Right renal cortex interstitium (tissue), 3 donors: Measurements from ENCODE around the gene RNU6-1. TPM values are rescaled to one million over a fixed set of nuclear protein-coding genes. Genes with fewer than 3 reads are reported as not detected.

Source experiments
- DNase-seq, 3 donors: peaks; one replicate each; pipeline ENCODE4 v3.0.0-alpha.2; 2013; ENCODE audit warnings: low read depth in 3 of 3, low spot score in 2 of 3
- polyA plus RNA-seq, 3 donors: library from polyadenylated mRNA; unstranded; fragments of 120-200 nt; gene quantifications; one replicate each; pipeline ENCODE4 v1.2.1, GENCODE V29; 2013; ENCODE audit not compliant: insufficient read length in 3 of 3

Gene RNU6-1
- polyA plus RNA-seq, 3 donors: not detected

DNA sequence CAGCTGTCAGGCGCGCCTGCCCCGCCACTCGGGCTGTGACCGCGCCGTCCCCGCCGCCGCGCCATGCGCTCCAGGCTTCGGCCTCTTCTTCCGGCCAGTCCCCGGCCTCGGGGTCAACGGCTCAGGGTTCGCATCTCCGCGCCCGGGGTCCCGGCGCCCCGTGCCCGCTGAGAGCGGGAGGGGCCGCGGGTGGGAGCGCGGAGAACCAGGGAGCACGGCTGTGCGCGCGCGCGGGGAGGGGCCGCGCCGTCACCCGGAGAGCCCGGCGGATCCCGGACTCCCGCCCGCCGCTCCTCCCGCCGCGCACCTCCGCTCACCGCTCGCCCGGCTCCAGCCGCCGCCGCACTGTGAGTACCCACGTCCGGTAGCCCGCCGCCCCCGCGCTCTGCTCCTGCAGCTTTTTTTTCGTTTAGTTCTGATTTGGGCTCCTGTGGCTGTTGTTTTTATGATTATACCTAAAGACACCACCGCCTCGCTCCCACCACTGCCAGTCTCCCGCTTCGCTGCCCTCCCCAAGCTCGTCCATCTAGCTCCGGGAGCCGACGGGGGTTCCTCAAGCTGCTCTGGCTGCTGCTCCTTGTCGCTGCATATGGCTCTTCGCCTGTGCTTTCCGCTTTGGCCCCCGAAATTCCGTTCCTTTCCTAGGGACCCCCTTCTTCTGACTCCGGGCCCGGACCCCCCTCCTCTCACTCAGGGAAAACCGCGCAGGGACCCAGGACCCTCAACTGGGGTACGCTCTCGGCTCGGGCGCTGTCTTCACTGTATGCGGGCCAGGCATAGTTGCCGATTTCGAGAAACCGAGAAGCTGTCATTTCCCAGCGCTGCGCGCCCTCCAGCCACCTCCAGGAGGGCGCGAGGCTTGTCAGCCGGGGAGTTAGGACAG, 16.3 kb downstream of the RNU6-1 start:
- no peak for DNase-seq

DNA sequence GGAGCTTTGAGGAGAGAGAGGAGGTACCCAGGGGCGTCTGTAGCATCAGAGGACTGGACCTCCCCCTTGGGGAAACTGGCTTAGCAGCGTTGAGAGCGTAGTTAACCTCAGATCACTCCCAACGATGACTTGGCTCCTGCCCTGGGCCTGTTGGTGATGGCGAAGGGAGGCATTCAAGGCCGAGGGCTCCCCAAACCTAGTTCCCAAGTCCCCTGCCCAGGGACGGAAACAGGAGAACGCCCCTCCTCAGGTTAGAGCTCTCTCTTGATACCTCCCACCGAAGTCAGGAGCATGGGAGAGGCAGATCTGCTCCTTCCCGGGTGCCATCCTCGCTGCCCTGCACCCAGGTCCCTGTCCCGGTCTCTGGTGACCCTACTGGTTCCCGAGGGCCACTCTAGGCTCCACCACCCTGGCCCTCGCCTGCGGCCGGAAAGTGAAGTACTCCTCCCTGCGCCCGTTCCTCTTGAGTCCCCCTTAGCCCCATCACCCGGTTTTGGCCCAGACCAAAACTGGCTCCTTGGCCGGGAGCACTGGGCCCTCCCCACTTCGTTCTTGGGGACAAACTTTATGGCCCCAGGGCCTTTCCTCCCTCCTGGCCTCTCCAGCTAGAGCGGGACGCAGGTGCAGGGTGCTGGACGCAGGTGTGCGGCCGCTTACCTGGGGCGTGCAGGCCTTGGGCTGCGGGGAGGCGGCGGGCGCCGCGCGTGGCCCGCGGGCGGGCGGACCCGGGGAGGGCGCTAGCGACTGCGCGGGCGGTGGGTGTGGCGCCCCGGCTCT, 17.1 kb downstream of the RNU6-1 start:
- no peak for DNase-seq

GRCh38 chr15:67821784-67822440, 17.9 kb downstream of the RNU6-1 start:
- no peak for DNase-seq

- DNase-seq: no peak
These were observed 18.7 kb downstream of the RNU6-1 start for GRCh38 chr15:67820992-67821783.

DNA sequence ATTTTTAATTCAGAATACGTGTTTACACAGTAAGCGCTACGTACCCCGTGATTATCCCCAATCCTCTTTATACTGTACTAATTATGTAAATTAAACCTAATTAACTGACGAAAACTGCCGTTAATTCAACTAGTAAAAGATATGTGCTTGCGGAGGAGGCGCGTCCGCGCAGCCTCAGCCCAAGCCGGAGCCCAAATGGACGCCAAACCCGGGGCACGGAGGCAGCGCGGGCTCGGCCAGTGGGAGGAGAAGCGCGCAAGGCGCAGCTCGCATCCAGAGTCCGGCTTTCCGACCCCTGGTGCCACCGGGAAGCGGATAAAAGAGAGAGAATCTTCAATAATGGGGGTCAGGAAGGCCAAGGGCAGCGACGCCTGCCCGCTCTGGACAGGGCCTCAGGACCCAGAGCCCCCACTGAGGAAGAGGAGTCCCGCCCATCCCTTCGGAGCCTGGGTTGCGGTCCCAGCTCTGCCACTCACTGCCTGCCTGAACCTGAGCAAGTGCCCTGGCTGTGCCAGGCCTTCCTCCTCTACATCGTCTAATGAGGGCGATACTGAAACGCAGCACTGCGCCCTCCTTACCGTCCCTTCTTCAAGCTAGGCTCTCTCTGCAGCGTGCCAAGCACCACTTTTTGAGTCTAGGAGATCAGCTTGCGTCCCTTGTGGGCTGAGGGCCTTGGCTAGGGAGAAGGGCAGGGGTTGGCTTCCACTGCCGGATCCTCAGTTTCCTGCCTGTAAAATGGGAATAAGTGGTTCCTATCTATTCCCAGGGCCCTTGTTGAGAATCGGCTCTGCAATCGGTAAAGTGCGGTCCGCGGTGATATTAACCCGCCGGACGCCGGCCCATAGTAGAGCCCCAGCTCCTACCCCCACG, 19.5 kb downstream of the RNU6-1 start:
- DNase-seq: no peak

- no peak for DNase-seq
These were observed 20.2 kb downstream of the RNU6-1 start for GRCh38 chr15:67819636-67820035.

GRCh38 chr15:67818464-67818863, 21.4 kb downstream of the RNU6-1 start:
- DNase-seq: no peak

- DNase-seq: no peak
These were observed 23.2 kb downstream of the RNU6-1 start for GRCh38 chr15:67816668-67817067.

- DNase-seq: no peak
These were observed 24.7 kb downstream of the RNU6-1 start for GRCh38 chr15:67815036-67815592.

GRCh38 chr15:67813104-67813634, 26.7 kb downstream of the RNU6-1 start:
- DNase-seq: no peak

DNA sequence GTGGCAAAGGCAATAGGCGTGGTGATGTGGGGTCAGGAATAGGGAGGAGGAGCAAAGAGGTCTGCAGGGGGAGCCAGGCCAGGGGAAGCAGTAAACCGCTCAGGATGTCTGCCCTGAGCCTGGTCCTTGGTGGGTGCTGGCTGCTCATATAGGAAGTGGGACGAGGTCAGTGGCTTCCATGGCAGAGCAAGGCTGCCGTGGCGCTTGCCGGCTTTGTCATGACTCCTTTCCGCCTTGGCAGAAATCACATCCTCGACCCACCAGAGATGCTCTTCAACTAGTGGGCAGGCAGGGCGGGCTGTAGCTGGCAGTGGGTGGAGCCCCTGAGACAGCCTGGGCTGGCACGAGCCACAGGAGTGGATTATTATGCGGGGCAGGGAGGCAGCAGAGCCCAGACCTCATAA, 27.6 kb downstream of the RNU6-1 start:
- DNase-seq: no peak

GRCh38 chr15:67809866-67810265, 30.0 kb downstream of the RNU6-1 start:
- no peak for DNase-seq

- DNase-seq: no peak
These were observed 30.4 kb downstream of the RNU6-1 start for GRCh38 chr15:67809441-67809840.

DNA sequence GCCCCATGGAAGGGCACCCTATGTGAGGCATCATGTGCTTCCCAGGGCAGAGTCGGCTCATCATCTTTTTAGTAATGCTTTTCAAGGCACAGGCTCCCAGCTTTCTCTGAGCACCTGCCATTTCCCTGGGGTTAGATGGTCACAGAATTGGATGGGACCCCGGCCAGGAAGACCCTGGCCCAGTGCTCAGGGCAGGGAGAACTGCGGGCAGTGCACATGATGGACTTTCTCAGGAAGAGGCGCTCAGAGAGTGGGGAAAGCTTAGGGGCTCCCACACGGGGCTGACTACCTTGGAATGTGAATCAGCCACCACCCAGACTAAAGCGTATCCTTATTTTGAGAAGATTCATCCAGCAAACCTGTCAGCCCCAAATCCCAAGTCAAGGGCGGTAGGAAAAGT, 31.0 kb downstream of the RNU6-1 start:
- no peak for DNase-seq

DNA sequence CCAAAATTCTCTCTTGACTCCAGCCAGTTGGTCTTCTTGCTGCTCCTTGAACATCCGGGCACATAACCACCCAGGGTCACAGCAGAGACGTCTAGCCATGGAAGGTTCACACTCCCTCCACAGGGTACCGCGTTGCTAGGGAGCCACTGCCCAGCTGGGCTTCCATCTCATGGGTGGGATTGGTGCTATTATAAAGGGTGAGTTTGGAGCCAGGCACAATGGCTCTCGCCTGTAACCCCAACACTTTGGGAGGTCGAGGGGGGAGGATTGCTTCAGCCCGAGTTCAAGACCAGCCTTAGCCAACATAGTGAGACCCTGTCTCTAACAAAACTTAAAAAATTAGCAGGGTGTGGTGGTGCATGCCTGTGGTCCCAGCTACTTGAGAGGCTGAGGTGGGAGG, 32.0 kb downstream of the RNU6-1 start:
- DNase-seq: no peak

DNA sequence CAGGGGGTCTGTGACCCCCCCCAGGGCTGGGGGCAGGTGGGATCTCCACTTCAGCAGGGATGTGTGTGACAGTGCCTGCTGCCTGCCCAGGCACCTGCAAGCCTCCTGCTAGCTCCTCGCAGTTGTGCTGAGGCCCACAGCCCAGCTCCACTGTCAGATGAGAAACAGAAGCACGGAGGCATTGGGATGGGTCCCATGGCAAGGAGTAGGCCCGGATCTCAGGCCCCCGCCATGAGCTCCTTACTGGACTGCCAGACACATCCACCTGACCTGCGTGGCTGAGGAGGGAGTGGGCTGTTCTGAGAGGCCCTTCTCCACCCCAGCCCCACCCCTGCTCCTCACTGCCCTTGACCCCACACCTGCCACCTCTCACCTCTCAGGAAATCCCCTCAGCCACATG, 32.7 kb downstream of the RNU6-1 start:
- no peak for DNase-seq

- no peak for DNase-seq
These were observed 33.3 kb downstream of the RNU6-1 start for GRCh38 chr15:67806536-67806935.

- DNase-seq: no peak
These were observed 34.0 kb downstream of the RNU6-1 start for GRCh38 chr15:67805666-67806516.
